NCI-H146 treated with DMSO at 0.1 percent for 48 hours (cell line): ENCODE measurements around the gene MACROH2A2.
"Not testable (repeated sequence)": the region's sequence is repeated elsewhere in the genome, so short reads cannot be mapped to it uniquely, and the experiment has no call there.

Source experiments
- DNase-seq: peaks from one replicate; lab custom pipeline; 2025; ENCODE audit not compliant: unreplicated experiment; lab: John Stamatoyannopoulos, UW

The MACROH2A2 gene

GRCh38 chr10:70147259-70147625 is 94.6 kb downstream of the MACROH2A2 start:
- DNase-seq: no peak

GRCh38 chr10:70148516-70148915 is 95.9 kb downstream of the MACROH2A2 start:
- DNase-seq: no peak

GRCh38 chr10:70155255-70155838 is 102.7 kb downstream of the MACROH2A2 start:
- DNase-seq: no peak

- DNase-seq: no peak
These were observed 105.5 kb downstream of the MACROH2A2 start for GRCh38 chr10:70158113-70158512.

GRCh38 chr10:70159366-70159765 is 106.7 kb downstream of the MACROH2A2 start:
- DNase-seq: not testable (repeated sequence)

- no peak for DNase-seq
These were observed 108.2 kb downstream of the MACROH2A2 start for GRCh38 chr10:70160798-70161197.
